ENCODE data around the gene SRC. TPM values are rescaled to one million over a fixed set of nuclear protein-coding genes. Genes with fewer than 3 reads are reported as not detected.

Gene SRC
- total RNA-seq, 2 donors from 2014 or later, result 75.6 to 109 TPM

DNA sequence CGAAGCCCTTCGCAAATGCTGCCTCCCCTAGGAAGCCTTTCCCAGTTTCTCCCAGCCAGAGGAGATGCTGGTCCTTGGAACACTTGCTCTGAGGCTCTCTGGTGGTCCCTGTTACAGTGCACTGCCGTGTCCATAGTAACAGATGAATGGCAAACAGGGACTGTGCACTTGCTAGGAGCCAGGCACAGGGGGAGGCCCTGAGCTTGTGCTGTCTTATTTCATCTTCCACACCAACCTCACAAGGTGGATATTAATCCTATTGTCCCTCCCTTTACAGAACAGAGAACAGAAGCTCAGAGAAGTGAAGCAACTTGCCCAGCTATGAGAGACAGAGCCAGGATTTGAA, 19.0 kb downstream of the SRC start:
- Mint-ChIP-seq H3K9me3 (peaks cover 7% of the 10 kb centered on the region), H3K27me3 (ENCODE audit: insufficient read depth) (no peaks in the 10 kb centered on the region), H3K4me1 (no peaks in the 10 kb centered on the region), H3K27ac (no peak overlapping the region), H3K36me3 (ENCODE audit: low read depth) (peaks cover 50% of the 10 kb centered on the region), H3K4me3 (no peak overlapping the region)
- Histone ChIP-seq H3K36me3 (ENCODE audit: control insufficient read depth, insufficient read depth, low read length) (peaks cover 59% of the 10 kb centered on the region), H3K4me1 (ENCODE audit: control insufficient read depth, insufficient read depth, low read length) (no peaks in the 10 kb centered on the region), H3K27me3 (ENCODE audit: control insufficient read depth, insufficient read depth, low read length, poor library complexity, severe bottlenecking) (no peaks in the 10 kb centered on the region), H3K27ac (ENCODE audit: low read depth, low read length) (no peak overlapping the region), H3K9ac (ENCODE audit: extremely low read depth, low read length, poor library complexity, severe bottlenecking) (no peak overlapping the region), H3K9me3 (ENCODE audit: control insufficient read depth, low read length) (peaks cover 9% of the 10 kb centered on the region), H3K4me3 (ENCODE audit: low read length) (no peak overlapping the region)
- peak; percentile 36 for DNase-seq
- WGBS, 2 experiments (ENCODE audit: insufficient coverage in 1 of 2, insufficient read length in 1 of 2), result 90 to 94% methylated on average over 2 to 3 of the region's 3 CpGs
- TF ChIP-seq, protein P1, sequence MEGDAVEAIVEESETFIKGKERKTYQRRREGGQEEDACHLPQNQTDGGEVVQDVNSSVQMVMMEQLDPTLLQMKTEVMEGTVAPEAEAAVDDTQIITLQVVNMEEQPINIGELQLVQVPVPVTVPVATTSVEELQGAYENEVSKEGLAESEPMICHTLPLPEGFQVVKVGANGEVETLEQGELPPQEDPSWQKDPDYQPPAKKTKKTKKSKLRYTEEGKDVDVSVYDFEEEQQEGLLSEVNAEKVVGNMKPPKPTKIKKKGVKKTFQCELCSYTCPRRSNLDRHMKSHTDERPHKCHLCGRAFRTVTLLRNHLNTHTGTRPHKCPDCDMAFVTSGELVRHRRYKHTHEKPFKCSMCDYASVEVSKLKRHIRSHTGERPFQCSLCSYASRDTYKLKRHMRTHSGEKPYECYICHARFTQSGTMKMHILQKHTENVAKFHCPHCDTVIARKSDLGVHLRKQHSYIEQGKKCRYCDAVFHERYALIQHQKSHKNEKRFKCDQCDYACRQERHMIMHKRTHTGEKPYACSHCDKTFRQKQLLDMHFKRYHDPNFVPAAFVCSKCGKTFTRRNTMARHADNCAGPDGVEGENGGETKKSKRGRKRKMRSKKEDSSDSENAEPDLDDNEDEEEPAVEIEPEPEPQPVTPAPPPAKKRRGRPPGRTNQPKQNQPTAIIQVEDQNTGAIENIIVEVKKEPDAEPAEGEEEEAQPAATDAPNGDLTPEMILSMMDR (conservative IDR thresholded peaks at IDR 0.05), result no peak

DNA sequence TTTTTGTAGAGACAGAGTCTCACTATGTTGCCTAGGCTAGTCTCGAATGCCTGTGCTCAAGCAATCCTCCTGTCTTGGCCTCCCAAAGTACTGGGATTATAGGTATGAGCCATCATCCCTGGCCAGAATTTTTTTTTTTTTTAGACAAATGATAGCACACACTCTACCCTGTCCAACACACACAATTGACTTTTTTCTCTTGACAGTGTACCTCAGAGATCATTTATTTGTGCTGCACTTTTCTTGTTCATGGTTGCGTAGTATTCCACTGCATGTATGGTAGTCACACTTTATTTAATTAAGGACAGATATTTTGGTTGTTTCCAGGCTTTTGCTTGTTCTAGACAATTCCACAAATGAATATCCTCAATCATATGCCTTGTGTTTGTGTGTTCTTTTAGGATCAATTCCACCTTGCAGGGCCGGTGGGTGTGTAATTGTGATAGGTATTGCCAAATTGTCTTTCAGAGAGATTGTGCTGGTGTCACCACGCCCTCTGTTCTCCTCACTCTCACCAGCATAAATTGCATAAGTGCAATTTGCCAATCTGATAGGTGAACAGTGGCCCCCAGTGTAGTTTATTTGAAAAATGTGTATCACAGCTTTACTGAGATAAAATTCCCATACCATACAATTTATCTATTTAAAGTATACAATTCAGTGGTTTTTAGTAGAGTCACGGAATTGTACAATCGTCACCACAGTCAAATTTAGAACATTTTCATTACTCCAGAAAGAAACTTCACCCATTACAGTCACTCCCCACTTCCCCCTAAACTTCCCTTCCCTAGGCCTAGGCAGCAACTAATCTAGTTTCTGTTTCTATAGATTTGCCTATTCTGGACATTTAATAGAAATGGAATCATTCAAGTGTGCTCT, 20.1 kb downstream of the SRC start:
- H3K27ac ChIP-seq (ENCODE audit: low read depth, low read length), result no peak overlapping the region
- Mint-ChIP-seq H3K27ac (no peak overlapping the region), H3K27me3 (ENCODE audit: insufficient read depth) (no peaks in the 10 kb centered on the region), H3K36me3 (ENCODE audit: low read depth) (peaks cover 52% of the 10 kb centered on the region), H3K9me3 (peaks cover 7% of the 10 kb centered on the region), H3K4me3 (no peak overlapping the region), H3K4me1 (no peaks in the 10 kb centered on the region)
- no peaks in the 10 kb centered on the region for H3K27me3 ChIP-seq (ENCODE audit: control insufficient read depth, insufficient read depth, low read length, poor library complexity, severe bottlenecking)
- peaks cover 56% of the 10 kb centered on the region for H3K36me3 ChIP-seq (ENCODE audit: control insufficient read depth, insufficient read depth, low read length)
- no peaks in the 10 kb centered on the region for H3K4me1 ChIP-seq (ENCODE audit: control insufficient read depth, insufficient read depth, low read length)
- H3K9ac ChIP-seq (ENCODE audit: extremely low read depth, low read length, poor library complexity, severe bottlenecking), result no peak overlapping the region
- WGBS, 2 experiments (ENCODE audit: insufficient coverage in 1 of 2, insufficient read length in 1 of 2), result 93 to 99% methylated on average over 3 to 6 of the region's 6 CpGs
- H3K4me3 ChIP-seq (ENCODE audit: low read length), result no peak overlapping the region
- peaks cover 9% of the 10 kb centered on the region for H3K9me3 ChIP-seq (ENCODE audit: control insufficient read depth, low read length)
- no peak for DNase-seq
- TF ChIP-seq, protein P1 (conservative IDR thresholded peaks at IDR 0.05), result no peak

DNA sequence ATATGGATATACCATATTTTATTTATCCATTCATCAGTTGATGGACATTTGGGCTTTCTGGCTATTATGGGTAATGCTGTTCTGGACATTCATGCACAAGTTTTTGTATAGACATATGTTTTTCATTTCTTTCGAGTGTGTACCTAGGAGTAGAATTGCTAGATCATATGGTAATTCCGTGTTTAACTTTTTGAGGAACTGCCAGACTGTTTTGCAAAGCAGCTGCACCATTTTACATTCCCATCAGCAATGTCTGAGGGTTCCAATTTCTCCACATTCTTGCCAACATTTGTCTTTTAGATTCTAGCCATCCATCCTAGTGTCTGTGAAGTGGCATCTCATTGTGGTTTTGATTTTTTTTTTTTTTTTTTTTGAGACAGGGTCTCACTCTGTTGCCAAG, 20.8 kb downstream of the SRC start:
- no peak for DNase-seq
- H3K36me3 Mint-ChIP-seq (ENCODE audit: low read depth), result peaks cover 55% of the 10 kb centered on the region
- Histone ChIP-seq H3K9ac (ENCODE audit: extremely low read depth, low read length, poor library complexity, severe bottlenecking) (no peak overlapping the region), H3K4me3 (ENCODE audit: low read length) (no peak overlapping the region), H3K27me3 (ENCODE audit: control insufficient read depth, insufficient read depth, low read length, poor library complexity, severe bottlenecking) (no peaks in the 10 kb centered on the region), H3K36me3 (ENCODE audit: control insufficient read depth, insufficient read depth, low read length) (peaks cover 52% of the 10 kb centered on the region), H3K27ac (ENCODE audit: low read depth, low read length) (no peak overlapping the region), H3K9me3 (ENCODE audit: control insufficient read depth, low read length) (peaks cover 9% of the 10 kb centered on the region), H3K4me1 (ENCODE audit: control insufficient read depth, insufficient read depth, low read length) (no peaks in the 10 kb centered on the region)
- H3K27me3 Mint-ChIP-seq (ENCODE audit: insufficient read depth), result no peaks in the 10 kb centered on the region
- WGBS, 2 experiments (ENCODE audit: insufficient coverage in 1 of 2, insufficient read length in 1 of 2), result 89 to 91% methylated on average over 2 of the region's 2 CpGs
- TF ChIP-seq, protein P1 (conservative IDR thresholded peaks at IDR 0.05), result no peak
- H3K4me3 Mint-ChIP-seq, result no peak overlapping the region
- H3K27ac Mint-ChIP-seq, result no peak overlapping the region
- H3K9me3 Mint-ChIP-seq, result peaks cover 7% of the 10 kb centered on the region
- H3K4me1 Mint-ChIP-seq, result no peaks in the 10 kb centered on the region
